Measurements from ENCODE around the gene LSS. TPM values are rescaled to one million over a fixed set of nuclear protein-coding genes. Genes with fewer than 3 reads are reported as not detected.
A peak's percentile ranks its signal among the peaks of the same experiment; 100 is the strongest.
"Not testable (repeated sequence)": the region's sequence is repeated elsewhere in the genome, so short reads cannot be mapped to it uniquely, and the experiment has no call there.

The LSS gene
- total RNA-seq, 1 donor from 2014 or later = 108 TPM

GRCh38 chr21:46178961-46179360, 49.6 kb downstream of the LSS start:
- H3K27me3 ChIP-seq = no peaks in the 10 kb centered on the region
- DNase-seq = no peak
- peaks cover 2% of the 10 kb centered on the region for H3K4me1 ChIP-seq
- H3K27ac ChIP-seq = no peak overlapping the region
- no peak for ATAC-seq
- H3K9me3 ChIP-seq = no peaks in the 10 kb centered on the region
- intact Hi-C loops (cut with DNase I) = no loop called here
- no peak for TF ChIP-seq CTCF (IDR thresholded peaks at IDR 0.05)
- H3K4me3 ChIP-seq = no peak overlapping the region
- H3K36me3 ChIP-seq = no peaks in the 10 kb centered on the region

- H3K36me3 ChIP-seq; H3K4me1 ChIP-seq; DNase-seq; H3K27me3 ChIP-seq; H3K4me3 ChIP-seq; H3K9me3 ChIP-seq; H3K27ac ChIP-seq; ATAC-seq; intact Hi-C loops (cut with DNase I): not testable (repeated sequence)
These were observed 52.0 kb downstream of the LSS start for GRCh38 chr21:46176443-46177129.

- ATAC-seq (no peak), DNase-seq (peak; percentile 37)
- intact Hi-C loops (cut with DNase I) = no loop called here
- no peak for TF ChIP-seq CTCF (IDR thresholded peaks at IDR 0.05)
- Histone ChIP-seq H3K27ac (no peak overlapping the region), H3K4me3 (no peak overlapping the region), H3K36me3 (no peaks in the 10 kb centered on the region), H3K9me3 (no peaks in the 10 kb centered on the region), H3K4me1 (no peaks in the 10 kb centered on the region), H3K27me3 (no peaks in the 10 kb centered on the region)
These were observed 55.0 kb downstream of the LSS start for GRCh38 chr21:46173573-46173972.

GRCh38 chr21:46172863-46173528, 55.6 kb downstream of the LSS start:
- Histone ChIP-seq H3K4me1 (no peaks in the 10 kb centered on the region), H3K4me3 (no peak overlapping the region), H3K36me3 (no peaks in the 10 kb centered on the region), H3K27me3 (no peaks in the 10 kb centered on the region), H3K27ac (no peak overlapping the region), H3K9me3 (no peaks in the 10 kb centered on the region)
- DNase-seq (peak; percentile 42), ATAC-seq (no peak)
- intact Hi-C loops (cut with DNase I) = no loop called here
- TF ChIP-seq CTCF (IDR thresholded peaks at IDR 0.05) = no peak

GRCh38 chr21:46171996-46172862, 56.3 kb downstream of the LSS start:
- ATAC-seq (peak; percentile 13), DNase-seq (peak; percentile 30)
- no peaks in the 10 kb centered on the region for H3K27me3 ChIP-seq

More at GRCh38 chr21:46171996-46172862, 56.3 kb downstream of the LSS start:
- Histone ChIP-seq H3K4me1 (no peaks in the 10 kb centered on the region), H3K9me3 (no peaks in the 10 kb centered on the region), H3K4me3 (no peak overlapping the region), H3K27ac (no peak overlapping the region), H3K36me3 (no peaks in the 10 kb centered on the region)
- no peak for TF ChIP-seq CTCF (IDR thresholded peaks at IDR 0.05)
- intact Hi-C loops (cut with DNase I) = no loop called here

Data from upper lobe of right lung (tissue), 1 donor.